NCI-H345 treated with DMSO at 0.1 percent for 48 hours (cell line): Measurements from ENCODE around the gene GMPS.
"Not testable (repeated sequence)": the region's sequence is repeated elsewhere in the genome, so short reads cannot be mapped to it uniquely, and the experiment has no call there.

Source experiments
- DNase-seq: peaks from one replicate; lab custom pipeline; 2025; ENCODE audit not compliant: unreplicated experiment; lab: John Stamatoyannopoulos, UW

The GMPS gene

GRCh38 chr3:155871746-155872158 is 1.3 kb downstream of the GMPS start:
- DNase-seq, result no peak

GRCh38 chr3:155872904-155873646 is 2.6 kb downstream of the GMPS start:
- DNase-seq, result no peak

- DNase-seq, result no peak
These were observed 5.6 kb downstream of the GMPS start for GRCh38 chr3:155876037-155876436.

- DNase-seq, result no peak
These were observed 6.1 kb downstream of the GMPS start for GRCh38 chr3:155876503-155876902.

GRCh38 chr3:155880286-155880685 is 9.8 kb downstream of the GMPS start:
- no peak for DNase-seq

GRCh38 chr3:155884292-155884691 is 13.8 kb downstream of the GMPS start:
- DNase-seq, result no peak

- DNase-seq, result no peak
These were observed 14.8 kb downstream of the GMPS start for GRCh38 chr3:155885292-155885691.

GRCh38 chr3:155886348-155886747 is 15.9 kb downstream of the GMPS start:
- not testable (repeated sequence) for DNase-seq

GRCh38 chr3:155886915-155887314 is 16.5 kb downstream of the GMPS start:
- no peak for DNase-seq

- DNase-seq, result no peak
These were observed 18.8 kb downstream of the GMPS start for GRCh38 chr3:155889212-155889611.

- no peak for DNase-seq
These were observed 19.5 kb downstream of the GMPS start for GRCh38 chr3:155889952-155890351.

GRCh38 chr3:155890671-155891190 is 20.3 kb downstream of the GMPS start:
- no peak for DNase-seq

- no peak for DNase-seq
These were observed 20.9 kb downstream of the GMPS start for GRCh38 chr3:155891321-155891720.

- no peak for DNase-seq
These were observed 25.0 kb downstream of the GMPS start for GRCh38 chr3:155895379-155895900.

- no peak for DNase-seq
These were observed 36.5 kb downstream of the GMPS start for GRCh38 chr3:155906900-155907299.

- no peak for DNase-seq
These were observed 37.6 kb downstream of the GMPS start for GRCh38 chr3:155908086-155908485.

- DNase-seq, result no peak
These were observed 38.2 kb downstream of the GMPS start for GRCh38 chr3:155908605-155909004.

GRCh38 chr3:155912090-155912489 is 41.6 kb downstream of the GMPS start:
- no peak for DNase-seq

- no peak for DNase-seq
These were observed 42.2 kb downstream of the GMPS start for GRCh38 chr3:155912579-155913190.

GRCh38 chr3:155917781-155918180 is 47.3 kb downstream of the GMPS start:
- DNase-seq, result no peak

GRCh38 chr3:155919728-155920127 is 49.3 kb downstream of the GMPS start:
- DNase-seq, result no peak

- DNase-seq, result no peak
These were observed 51.0 kb downstream of the GMPS start for GRCh38 chr3:155921486-155921885.
